ENCODE results near the gene HPSE2. TPM values are rescaled to one million over a fixed set of nuclear protein-coding genes. Genes with fewer than 3 reads are reported as not detected.

HPSE2 gene
- polyA plus RNA-seq, 1 of the 3 experiments (the other 2 are of a cell fraction): not detected

- no peaks in the 10 kb centered on the region for H3K27me3 ChIP-seq (ENCODE audit: insufficient read depth)
- whole genome bisulfite sequencing (ENCODE audit: low lambda C conversion rate): 11% methylated on average over 5 of the region's 5 CpGs
- H4K20me1 ChIP-seq (ENCODE audit: insufficient read depth): no peaks in the 10 kb centered on the region
- no peaks in the 10 kb centered on the region for H3K36me3 ChIP-seq (replicated peaks in 1 of 2; ENCODE audit: control insufficient read depth in 1 of 2, insufficient read depth in 2 of 2, low read length in 1 of 2)
- H3K4me3 ChIP-seq (ENCODE audit: low read depth in 2 of 2, low read length in 1 of 2): no peak overlapping the region
- no peak overlapping the region for H3K9ac ChIP-seq
- H3K9me3 ChIP-seq: no peaks in the 10 kb centered on the region
- H3K4me2 ChIP-seq: no peak overlapping the region
- no peaks in the 10 kb centered on the region for H3K79me2 ChIP-seq (ENCODE audit: insufficient read depth)
- TF ChIP-seq YY1 (IDR thresholded peaks at IDR 0.05; ENCODE audit: low read depth) (no peak), FOXJ3 (CRISPR knock-in tag; IDR thresholded peaks at IDR 0.05) (no peak), RFX5 (IDR thresholded peaks at IDR 0.05; ENCODE audit: low read length) (no peak), SIN3A (IDR thresholded peaks at IDR 0.05; ENCODE audit: borderline replicate concordance, low read depth, low read length) (no peak)
- H2AFZ ChIP-seq (ENCODE audit: low read depth): no peak overlapping the region
- no peak overlapping the region for H3K27ac ChIP-seq (ENCODE audit: low read depth in 2 of 2, low read length in 1 of 2)
- H3F3A ChIP-seq (replicated peaks; ENCODE audit: insufficient read depth): no peaks in the 10 kb centered on the region
- DNase-seq: no peak
- H3K9me2 ChIP-seq: no peaks in the 10 kb centered on the region
- POLR2A ChIA-PET: no interaction called here
- CTCF ChIA-PET: interaction anchor here (5.4 kb wide), 1 partner anchor 14 kb away, joined by 39 read pairs; no protein-coding TSS in a partner anchor
- no peaks in the 10 kb centered on the region for H3K4me1 ChIP-seq (ENCODE audit: control insufficient read depth in 1 of 2, insufficient read depth in 2 of 2, low read depth in 1 of 2, low read length in 1 of 2)
These were observed 754.2 kb downstream of the HPSE2 start for GRCh38 chr10:98481404-98481945.

DNA sequence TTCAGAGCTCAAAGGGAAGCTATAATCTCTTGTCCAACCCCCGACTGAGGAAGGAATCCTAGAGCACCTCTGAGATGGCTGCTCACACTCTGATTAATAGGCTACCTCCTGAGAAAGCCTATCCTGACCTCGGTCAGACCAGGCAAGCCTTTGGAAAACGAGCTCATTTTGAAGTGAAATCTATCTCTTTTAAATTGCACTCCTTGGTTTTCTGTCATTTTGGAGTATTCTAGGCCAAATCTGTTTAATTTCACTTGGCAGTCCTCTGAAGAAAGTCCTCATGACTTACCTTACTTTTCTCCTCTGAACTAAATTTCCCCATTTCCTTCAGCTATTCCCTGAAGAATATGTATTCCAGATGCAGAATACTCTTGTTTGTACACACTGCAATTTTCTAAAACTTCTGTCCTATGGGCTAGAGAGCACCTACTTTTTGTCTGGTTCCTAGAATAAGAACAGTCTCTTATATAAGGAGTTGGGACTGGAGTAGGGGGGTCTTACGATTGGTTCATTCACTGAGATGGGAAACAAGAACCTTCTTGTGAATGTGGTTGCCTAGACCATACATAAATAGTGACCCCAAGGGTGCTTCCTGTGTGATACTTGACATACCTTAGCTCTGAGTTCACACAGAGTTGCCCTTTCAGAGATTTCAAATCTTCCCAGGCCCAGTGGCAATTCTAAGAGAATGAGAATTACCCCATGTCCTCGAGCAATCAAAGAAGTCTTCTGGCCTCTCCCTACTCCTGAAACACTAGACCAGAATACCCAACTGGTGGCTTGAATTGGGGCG, 757.0 kb downstream of the HPSE2 start:
- Histone ChIP-seq H3K27ac (ENCODE audit: low read depth in 2 of 2, low read length in 1 of 2) (no peak overlapping the region), H3K4me2 (no peak overlapping the region), H2AFZ (ENCODE audit: low read depth) (no peak overlapping the region), H3K9me2 (no peaks in the 10 kb centered on the region), H3K9me3 (no peaks in the 10 kb centered on the region), H3K79me2 (ENCODE audit: insufficient read depth) (no peaks in the 10 kb centered on the region), H3K4me1 (ENCODE audit: control insufficient read depth in 1 of 2, insufficient read depth in 2 of 2, low read depth in 1 of 2, low read length in 1 of 2) (no peaks in the 10 kb centered on the region), H3K27me3 (ENCODE audit: insufficient read depth) (no peaks in the 10 kb centered on the region), H3K4me3 (ENCODE audit: low read depth in 2 of 2, low read length in 1 of 2) (no peak overlapping the region), H3K9ac (no peak overlapping the region), H3F3A (replicated peaks; ENCODE audit: insufficient read depth) (no peaks in the 10 kb centered on the region), H4K20me1 (ENCODE audit: insufficient read depth) (no peaks in the 10 kb centered on the region), H3K36me3 (replicated peaks in 1 of 2; ENCODE audit: control insufficient read depth in 1 of 2, insufficient read depth in 2 of 2, low read length in 1 of 2) (no peaks in the 10 kb centered on the region)
- POLR2A ChIA-PET: no interaction called here
- 1% methylated on average over 6 of the region's 6 CpGs for WGBS (ENCODE audit: low lambda C conversion rate)
- TF ChIP-seq TAF1 (IDR thresholded peaks at IDR 0.05; ENCODE audit: borderline replicate concordance, low read depth, low read length) (no peak), MXI1 (IDR thresholded peaks at IDR 0.05; ENCODE audit: low read depth, low read length) (no peak), USF1 (IDR thresholded peaks at IDR 0.05; ENCODE audit: borderline replicate concordance, low read depth) (no peak), CHD2 (IDR thresholded peaks at IDR 0.05; ENCODE audit: low read length, partially characterized antibody) (no peak), FOXM1 (IDR thresholded peaks at IDR 0.05; ENCODE audit: low read depth) (no peak), ELF1 (IDR thresholded peaks at IDR 0.05) (no peak), USF2 (IDR thresholded peaks at IDR 0.05; ENCODE audit: borderline replicate concordance, low read depth, low read length) (no peak), NRF1 (IDR thresholded peaks at IDR 0.05; ENCODE audit: low read depth, low read length) (no peak)
- CTCF ChIA-PET: interaction anchor here (1.2 to 5.4 kb wide), 3 partner anchors 9 to 132 kb away, joined by 3 to 39 read pairs (median 4); no protein-coding TSS in a partner anchor
- DNase-seq: no peak

Data from SK-N-SH (cell line).